ENCODE results near the gene FGF1. TPM values are rescaled to one million over a fixed set of nuclear protein-coding genes. Genes with fewer than 3 reads are reported as not detected.

Gene FGF1
- total and polyA plus RNA-seq, 2 of the 4 experiments (the other 2 are of a cell fraction): 7.6 to 7.7 TPM

GRCh38 chr5:142664067-142664466 lies 21.8 kb downstream of the FGF1 start:
- Histone ChIP-seq H4K5ac (ENCODE audit: low read depth, low read length) (no peak overlapping the region), H3K18ac (ENCODE audit: low read depth, low read length) (no peak overlapping the region), H3K23ac (ENCODE audit: low read depth, low read length) (no peak overlapping the region), H3K4me1 (ENCODE audit: control insufficient read depth, insufficient read depth, low read length) (peaks cover 4% of the 10 kb centered on the region), H3K4ac (ENCODE audit: low read depth, low read length) (no peak overlapping the region), H3K27me3 (ENCODE audit: control insufficient read depth, insufficient read depth, low read length) (peaks cover 1% of the 10 kb centered on the region; the same call in 1 of the 2 replicates), H2BK120ac (ENCODE audit: low read depth, low read length) (no peak overlapping the region), H2AK9ac (replicated peaks; ENCODE audit: low read depth, low read length, poor library complexity) (peak overlapping the region; percentile 13), H2BK20ac (ENCODE audit: low read depth, low read length) (no peak overlapping the region), H3K9me3 (ENCODE audit: control insufficient read depth, insufficient read depth, low read length) (0 out of 2 replicates have a peak, but pooled peaks cover 2% of the 10 kb centered on the region), H3K4me3 (ENCODE audit: insufficient read depth, low read depth, low read length) (no peak overlapping the region), H3K79me1 (ENCODE audit: low read depth in 1 of 2, low read length in 2 of 2) (no peaks in the 10 kb centered on the region), H3K4me2 (ENCODE audit: low read depth, low read length) (no peak overlapping the region), H4K20me1 (ENCODE audit: insufficient read depth, low read length) (no peaks in the 10 kb centered on the region), H2BK15ac (ENCODE audit: low read depth, low read length) (no peak overlapping the region), H2AK5ac (ENCODE audit: low read depth, low read length) (no peak overlapping the region; the same call in 1 of the 2 replicates), H3K56ac (ENCODE audit: extremely low read depth, insufficient read depth, low read length) (no peak overlapping the region), H2BK5ac (ENCODE audit: low read depth, low read length, poor library complexity, severe bottlenecking) (no peak overlapping the region), H3K9ac (ENCODE audit: low read depth, low read length) (no peak overlapping the region), H4K8ac (ENCODE audit: low read depth in 2 of 2, low read length in 2 of 2) (no peak overlapping the region), H3K14ac (replicated peaks; ENCODE audit: low read depth, low read length) (no peak overlapping the region), H3K9me1 (ENCODE audit: insufficient read depth, low read length) (no peaks in the 10 kb centered on the region), H2AFZ (replicated peaks; ENCODE audit: low read length, poor library complexity) (no peak overlapping the region), H3K27ac (ENCODE audit: insufficient read depth, low read length) (no peak overlapping the region), H3K36me3 (ENCODE audit: control insufficient read depth, insufficient read depth, low read length) (no peaks in the 10 kb centered on the region), H4K91ac (ENCODE audit: insufficient read depth, low read depth, low read length) (no peak overlapping the region)
- intact Hi-C loops (cut with micrococcal nuclease): no loop called here
- no CpG with 5 or more reads among the region's 9 CpGs for WGBS, 2 experiments (ENCODE audit: extremely low coverage in 2 of 2, insufficient read length in 1 of 2)
- in situ Hi-C loops (cut with MboI; ENCODE audit: low sequenced_read_pairs): no loop called here
- ChIA-PET POLR2A (ENCODE audit: unreplicated experiment) (no interaction called here), CTCF (interaction anchor here (0.7 kb wide), 1 partner anchor 35 kb away, joined by 3 read pairs; no protein-coding TSS in a partner anchor)
- DNase-seq (no peak), ATAC-seq (ENCODE audit: low read depth) (no peak)
- dilution Hi-C loops (cut with HindIII; ENCODE audit: low sequenced_read_pairs, unreplicated experiment): no loop called here
- no TSS peak for BruUV-seq (replicated peaks)
- TF ChIP-seq CHD1 (IDR thresholded peaks at IDR 0.05; ENCODE audit: low read depth, low read length): no peak
- no peak for TF ChIP-seq MAFK (IDR thresholded peaks at IDR 0.05; ENCODE audit: low read depth, low read length)
- TF ChIP-seq, protein P1, sequence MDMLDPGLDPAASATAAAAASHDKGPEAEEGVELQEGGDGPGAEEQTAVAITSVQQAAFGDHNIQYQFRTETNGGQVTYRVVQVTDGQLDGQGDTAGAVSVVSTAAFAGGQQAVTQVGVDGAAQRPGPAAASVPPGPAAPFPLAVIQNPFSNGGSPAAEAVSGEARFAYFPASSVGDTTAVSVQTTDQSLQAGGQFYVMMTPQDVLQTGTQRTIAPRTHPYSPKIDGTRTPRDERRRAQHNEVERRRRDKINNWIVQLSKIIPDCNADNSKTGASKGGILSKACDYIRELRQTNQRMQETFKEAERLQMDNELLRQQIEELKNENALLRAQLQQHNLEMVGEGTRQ (IDR thresholded peaks at IDR 0.05; ENCODE audit: low read depth, low read length): no peak
